SK-N-MC (cell line): Measurements from ENCODE around the gene GID4.

ENCODE experiments used
- DNase-seq: peaks from one replicate; pipeline ENCODE4 v3.0.0-alpha.2; 2011; ENCODE audit warnings: low read depth, low spot score
- H3K27ac ChIP-seq: fragments of 200-600 bp; sonication (generic); 2 replicates; pipeline ENCODE4 v1.5.1; 2016; ENCODE audit warnings: mixed run types
- H3K36me3 ChIP-seq: fragments of 200-600 bp; sonication (generic); 2 replicates; pipeline ENCODE4 v1.6.1; 2017; ENCODE audit warnings: antibody characterized with exemption, low read length, mixed read lengths; ENCODE audit not compliant: insufficient read depth
- H3K4me3 ChIP-seq: fragments of 200-600 bp; sonication (generic); 2 replicates; pipeline ENCODE4 v1.5.1; 2016
- H3K9ac ChIP-seq: fragments of 200-600 bp; sonication (generic); 2 replicates; pipeline ENCODE4 v1.8.0; 2017; ENCODE audit warnings: mixed run types, mixed read lengths; ENCODE audit not compliant: insufficient read length
- H3K9me3 ChIP-seq: fragments of 200-600 bp; sonication (generic); 2 replicates; pipeline ENCODE4 v1.6.1; 2017; ENCODE audit warnings: low read depth, mild to moderate bottlenecking, antibody characterized with exemption, low read length, moderate library complexity, mixed read lengths
- EZH2 ChIP-seq: fragments of 200-600 bp; sonication (generic); IDR thresholded peaks from one replicate; pipeline ENCODE4 v1.6.1; 2017; ENCODE audit warnings: antibody characterized with exemption
- FOXP2 ChIP-seq: optimal IDR thresholded peaks from 2 replicates; pipeline ENCODE3; 2011; ENCODE audit warnings: mild to moderate bottlenecking, moderate library complexity; ENCODE audit not compliant: insufficient read depth; ENCODE audit errors: extremely low read length, control extremely low read depth
- POLR2AphosphoS5 ChIP-seq: IDR thresholded peaks from 2 replicates; pipeline ENCODE4 v1.6.1; 2012; ENCODE audit warnings: mild to moderate bottlenecking, low read depth, low read length, borderline replicate concordance

GID4 gene

DNA sequence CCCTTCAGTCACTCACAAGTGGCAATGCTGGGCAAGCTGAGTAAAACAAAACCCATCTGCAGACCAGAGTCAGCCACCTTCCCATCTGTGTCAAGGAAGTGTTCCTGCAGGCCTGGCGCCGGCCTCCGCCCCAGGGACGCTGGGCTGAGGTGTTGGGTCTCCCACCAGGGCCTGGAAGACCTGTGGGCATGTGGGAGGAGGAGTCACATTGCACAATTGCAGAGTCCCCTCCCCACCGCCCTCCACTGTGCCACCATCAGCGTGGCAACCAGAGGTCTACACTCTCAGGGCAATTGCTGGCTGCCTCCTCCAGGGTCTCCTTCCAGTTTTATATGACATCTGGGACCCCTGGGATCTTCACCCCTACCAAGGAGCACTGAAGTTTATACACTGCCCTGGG, 66.4 kb downstream of the GID4 start:
- DNase-seq, result no peak
- Histone ChIP-seq H3K9ac (no peak overlapping the region), H3K36me3 (no peaks in the 10 kb centered on the region; the same call in 1 of the 2 replicates), H3K9me3 (no peaks in the 10 kb centered on the region), H3K27ac (no peak overlapping the region), H3K4me3 (no peak overlapping the region)
- no peak for TF ChIP-seq POLR2AphosphoS5
- TF ChIP-seq FOXP2, result no peak
- no peak for TF ChIP-seq EZH2

GRCh38 chr17:18106211-18106610, 67.0 kb downstream of the GID4 start:
- Histone ChIP-seq H3K9me3 (no peaks in the 10 kb centered on the region), H3K9ac (no peak overlapping the region), H3K27ac (no peak overlapping the region), H3K4me3 (no peak overlapping the region), H3K36me3 (no peaks in the 10 kb centered on the region; the same call in 1 of the 2 replicates)
- TF ChIP-seq POLR2AphosphoS5 (no peak), EZH2 (no peak), FOXP2 (no peak)
- no peak for DNase-seq

DNA sequence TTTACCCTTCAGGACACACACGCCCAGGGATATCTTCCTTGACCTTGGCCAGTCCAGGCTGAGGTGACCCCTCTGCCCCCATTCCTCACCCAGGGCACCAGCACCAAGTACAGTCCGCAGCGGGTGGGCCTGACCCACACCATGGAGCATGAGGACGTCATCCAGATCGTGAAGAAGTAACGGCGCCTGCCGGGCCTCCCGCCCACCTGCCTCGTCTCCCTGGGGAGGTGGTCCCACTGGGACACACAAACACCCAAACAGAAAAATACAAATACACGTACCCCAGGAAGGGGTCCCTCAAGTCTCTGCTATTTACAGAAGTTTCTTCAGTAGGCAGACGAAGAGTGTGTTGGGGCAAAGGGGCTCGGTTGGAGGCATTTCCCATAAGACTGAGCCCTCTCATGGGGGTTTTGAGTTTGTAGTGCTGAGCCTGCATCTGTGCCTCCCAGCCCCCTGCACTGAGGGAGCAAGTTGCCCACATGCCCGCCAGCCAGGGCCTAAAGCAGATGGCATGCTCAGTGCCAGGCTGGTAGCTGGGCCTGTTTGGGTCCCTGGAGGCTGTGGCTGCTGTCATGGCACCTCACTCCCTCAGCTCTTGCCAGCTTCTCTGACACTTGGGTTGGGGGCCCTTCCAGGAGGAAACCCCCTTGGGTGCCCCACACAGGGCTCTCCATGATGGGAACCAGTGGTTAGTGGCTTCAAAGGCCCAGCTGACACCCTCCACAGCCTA, 68.0 kb downstream of the GID4 start:
- no peak overlapping the region for H3K9ac ChIP-seq
- no peak overlapping the region for H3K4me3 ChIP-seq
- no peak overlapping the region for H3K27ac ChIP-seq
- DNase-seq, result no peak
- TF ChIP-seq EZH2 (no peak), POLR2AphosphoS5 (no peak), FOXP2 (no peak)
- H3K9me3 ChIP-seq, result no peaks in the 10 kb centered on the region
- no peaks in the 10 kb centered on the region; the same call in 1 of the 2 replicates for H3K36me3 ChIP-seq

DNA sequence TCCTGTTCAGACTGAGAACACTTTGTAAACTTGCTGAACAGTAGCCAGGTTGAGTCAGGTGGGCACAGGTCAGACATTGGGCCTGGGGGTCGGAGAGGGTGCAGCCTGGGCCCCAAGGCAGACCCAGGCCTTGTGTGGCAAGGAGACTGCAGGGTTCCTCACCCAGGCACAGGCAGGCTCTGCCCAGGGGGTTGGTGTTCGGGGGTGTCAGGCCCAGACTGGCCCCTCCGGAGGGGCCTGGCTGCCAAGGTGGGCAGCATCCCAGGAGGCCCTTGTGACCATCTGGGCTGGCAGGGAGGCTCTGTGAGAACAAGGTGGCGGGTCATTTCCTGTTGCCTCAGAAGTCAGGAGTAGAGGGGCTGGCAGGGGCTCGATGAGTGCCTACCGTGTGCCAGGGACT, 68.8 kb downstream of the GID4 start:
- H3K27ac ChIP-seq, result no peak overlapping the region
- no peak overlapping the region for H3K9ac ChIP-seq
- no peak for DNase-seq
- H3K9me3 ChIP-seq, result no peaks in the 10 kb centered on the region
- TF ChIP-seq FOXP2 (no peak), POLR2AphosphoS5 (no peak), EZH2 (no peak)
- H3K4me3 ChIP-seq, result no peak overlapping the region
- H3K36me3 ChIP-seq, result no peaks in the 10 kb centered on the region; the same call in 1 of the 2 replicates

DNA sequence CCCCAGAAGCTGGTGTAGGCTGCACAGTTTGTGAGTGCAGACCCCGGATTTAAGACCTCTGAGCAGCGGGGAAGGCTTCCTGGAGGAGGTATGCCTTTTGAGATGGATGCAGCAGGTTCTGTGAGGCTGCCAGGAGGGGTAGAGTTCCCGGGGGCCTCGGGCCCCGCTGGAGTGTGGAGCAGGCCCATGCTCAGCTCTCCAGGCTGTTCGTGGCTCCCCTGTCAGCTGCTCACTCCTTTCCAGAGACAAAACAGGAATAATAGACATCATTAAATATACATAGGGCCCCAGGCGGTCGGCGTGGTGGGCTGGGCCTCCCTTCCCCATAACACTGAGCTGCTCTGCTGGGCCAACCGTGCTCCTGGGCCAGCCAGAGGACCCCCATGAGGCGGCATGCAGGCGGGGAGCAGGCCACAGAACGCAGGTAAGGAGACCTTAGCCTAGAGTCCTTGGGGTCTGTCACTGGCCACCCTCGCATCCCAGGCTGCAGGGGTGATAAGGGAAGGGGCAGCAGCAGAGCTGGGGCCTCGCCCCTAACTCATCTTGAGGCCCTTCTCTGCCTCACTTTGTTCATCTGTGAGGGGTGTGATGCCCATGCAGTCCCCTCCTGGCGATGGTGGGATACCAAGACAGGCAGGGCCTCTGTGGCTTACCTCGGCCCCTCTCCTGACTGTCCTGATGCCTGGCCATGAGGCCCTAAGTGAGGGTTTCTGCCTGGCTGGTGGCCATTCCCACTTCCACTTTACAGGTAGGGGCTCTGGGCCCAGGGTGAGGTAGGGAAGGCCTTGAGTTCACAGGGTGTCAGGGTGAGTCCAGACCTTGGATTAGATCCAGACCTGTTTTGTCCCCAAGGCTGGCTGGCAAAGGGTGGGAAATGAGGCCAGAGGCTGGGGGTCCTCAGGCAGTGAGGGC, 69.4 kb downstream of the GID4 start, which contains the start of gene MYO15A:
Gene MYO15A, plus strand, starts transcription at position 356 of the 912 bp plus-strand sequence. CDS start 10,045 bp downstream, outside the sequence.
- no peak for DNase-seq
- H3K9ac ChIP-seq, result no peak within 1 kb of the TSS
- no peaks in the 10 kb centered on the region; the same call in 1 of the 2 replicates for H3K36me3 ChIP-seq
- no peaks in the 10 kb centered on the region for H3K9me3 ChIP-seq
- no peak within 1 kb of the TSS for H3K27ac ChIP-seq
- TF ChIP-seq EZH2 (no peak), FOXP2 (no peak), POLR2AphosphoS5 (no peak)
- no peak within 1 kb of the TSS for H3K4me3 ChIP-seq

DNA sequence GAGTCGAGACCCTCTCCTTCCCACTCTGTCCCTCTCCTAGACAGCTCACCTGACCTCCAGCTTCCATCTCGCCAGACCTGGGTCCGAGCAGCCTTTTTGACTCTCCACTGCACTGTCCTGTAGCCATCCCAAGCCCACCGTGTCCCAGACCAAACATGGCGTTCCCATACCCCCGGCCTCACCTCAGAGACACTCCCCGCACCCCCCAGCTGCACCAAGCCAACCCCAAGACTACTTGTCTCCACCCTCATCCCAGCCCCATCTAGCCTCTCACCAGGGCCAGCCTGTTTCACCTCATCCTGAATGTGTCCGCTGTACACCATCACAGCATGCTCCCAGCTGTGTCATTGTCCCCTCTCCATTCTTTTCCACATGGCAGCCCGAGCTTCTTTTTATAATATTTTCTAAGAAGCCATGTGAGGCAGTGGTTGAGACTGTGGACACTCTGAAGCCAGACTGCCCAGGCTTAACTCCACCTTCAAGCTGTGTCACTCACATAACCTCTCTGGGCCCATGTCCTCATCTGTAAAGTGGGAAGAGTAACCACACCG, 70.8 kb downstream of the GID4 start:
- Histone ChIP-seq H3K4me3 (no peak overlapping the region), H3K36me3 (no peaks in the 10 kb centered on the region; the same call in 1 of the 2 replicates), H3K9ac (no peak overlapping the region), H3K9me3 (no peaks in the 10 kb centered on the region), H3K27ac (no peak overlapping the region)
- TF ChIP-seq EZH2, result no peak
- no peak for TF ChIP-seq POLR2AphosphoS5
- no peak for TF ChIP-seq FOXP2
- DNase-seq, result no peak

GRCh38 chr17:18110636-18111145, 71.5 kb downstream of the GID4 start:
- Histone ChIP-seq H3K4me3 (no peak overlapping the region), H3K36me3 (no peaks in the 10 kb centered on the region; the same call in 1 of the 2 replicates), H3K27ac (no peak overlapping the region), H3K9me3 (no peaks in the 10 kb centered on the region), H3K9ac (no peak overlapping the region)
- no peak for DNase-seq
- TF ChIP-seq POLR2AphosphoS5 (no peak), FOXP2 (no peak), EZH2 (no peak)
